ENCODE measurements around the gene MARCHF11. TPM values are rescaled to one million over a fixed set of nuclear protein-coding genes. Genes with fewer than 3 reads are reported as not detected.

MARCHF11 gene
- total RNA-seq, 2 experiments from 2014 or later = not detected

DNA sequence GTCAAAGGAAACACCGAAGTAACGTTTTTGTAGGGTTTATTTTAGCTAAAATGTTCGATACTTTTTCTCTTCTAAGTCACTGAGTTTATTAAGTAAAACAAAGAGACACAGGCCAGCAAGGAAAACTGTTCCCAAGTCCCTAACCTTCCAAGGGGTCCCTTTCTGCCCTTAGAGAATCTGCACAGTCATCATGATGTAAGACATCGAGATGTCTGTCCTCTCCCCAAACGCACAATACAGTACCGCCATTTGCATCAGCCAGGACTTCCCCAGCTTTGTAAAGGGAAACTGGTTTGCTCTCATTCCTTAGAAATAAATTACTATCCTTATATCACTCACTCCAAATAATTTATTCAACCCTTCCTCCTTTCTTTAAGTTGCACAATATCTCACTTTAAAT lies 89.3 kb downstream of the MARCHF11 start:
- Histone ChIP-seq H3K27me3 (ENCODE audit: control insufficient read depth in 1 of 2, insufficient read depth in 2 of 2, low read length in 2 of 2) (no peaks in the 10 kb centered on the region), H3K36me3 (ENCODE audit: insufficient read depth, low read length) (no peaks in the 10 kb centered on the region), H3K27ac (ENCODE audit: low read depth in 1 of 2, low read length in 2 of 2) (no peak overlapping the region), H3K4me1 (ENCODE audit: insufficient read depth, low read length) (no peaks in the 10 kb centered on the region), H3K9me3 (ENCODE audit: control insufficient read depth in 1 of 2, insufficient read depth in 1 of 2, low read length in 2 of 2) (peaks cover 0 to 7% of the 10 kb centered on the region in 2 experiments), H3K4me3 (ENCODE audit: low read length) (no peak overlapping the region)
- TF ChIP-seq, protein P1, sequence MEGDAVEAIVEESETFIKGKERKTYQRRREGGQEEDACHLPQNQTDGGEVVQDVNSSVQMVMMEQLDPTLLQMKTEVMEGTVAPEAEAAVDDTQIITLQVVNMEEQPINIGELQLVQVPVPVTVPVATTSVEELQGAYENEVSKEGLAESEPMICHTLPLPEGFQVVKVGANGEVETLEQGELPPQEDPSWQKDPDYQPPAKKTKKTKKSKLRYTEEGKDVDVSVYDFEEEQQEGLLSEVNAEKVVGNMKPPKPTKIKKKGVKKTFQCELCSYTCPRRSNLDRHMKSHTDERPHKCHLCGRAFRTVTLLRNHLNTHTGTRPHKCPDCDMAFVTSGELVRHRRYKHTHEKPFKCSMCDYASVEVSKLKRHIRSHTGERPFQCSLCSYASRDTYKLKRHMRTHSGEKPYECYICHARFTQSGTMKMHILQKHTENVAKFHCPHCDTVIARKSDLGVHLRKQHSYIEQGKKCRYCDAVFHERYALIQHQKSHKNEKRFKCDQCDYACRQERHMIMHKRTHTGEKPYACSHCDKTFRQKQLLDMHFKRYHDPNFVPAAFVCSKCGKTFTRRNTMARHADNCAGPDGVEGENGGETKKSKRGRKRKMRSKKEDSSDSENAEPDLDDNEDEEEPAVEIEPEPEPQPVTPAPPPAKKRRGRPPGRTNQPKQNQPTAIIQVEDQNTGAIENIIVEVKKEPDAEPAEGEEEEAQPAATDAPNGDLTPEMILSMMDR (IDR thresholded peaks at IDR 0.05) = no peak
- no peaks in the 10 kb centered on the region for H3K36me3 Mint-ChIP-seq (ENCODE audit: low read depth)
- CTCF ChIA-PET = no interaction called here
- ATAC-seq (ENCODE audit: poor library complexity) = no peak
- no peak overlapping the region for H3K4me3 Mint-ChIP-seq
- H3K27me3 Mint-ChIP-seq = no peaks in the 10 kb centered on the region
- H3K4me1 Mint-ChIP-seq (ENCODE audit: low read depth) = no peaks in the 10 kb centered on the region
- no peaks in the 10 kb centered on the region for H3K9me3 Mint-ChIP-seq
- no peak for DNase-seq
- POLR2A ChIA-PET = no interaction called here
- H3K27ac Mint-ChIP-seq = no peak overlapping the region
- intact Hi-C loops (cut with DNase I, micrococcal nuclease) = no loop called here

DNA sequence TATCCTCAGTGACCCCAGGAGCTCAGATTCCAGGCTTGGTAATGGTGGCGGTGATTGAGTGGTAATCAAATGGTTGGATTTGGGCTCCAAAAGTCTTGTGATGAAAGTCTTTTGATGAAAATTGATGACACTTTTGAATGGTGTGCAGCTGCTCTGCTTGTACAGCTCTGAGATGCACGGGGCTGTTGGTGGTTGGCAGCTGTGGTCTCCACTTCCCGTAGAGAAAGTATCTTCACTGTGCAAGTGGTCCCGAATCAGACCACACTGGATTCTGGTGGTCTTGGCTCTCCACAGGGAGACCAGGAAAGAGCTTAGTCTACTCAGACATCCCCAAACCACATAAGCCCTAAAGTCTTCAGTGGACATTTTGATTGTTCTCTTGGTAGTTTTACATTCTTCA lies 96.6 kb downstream of the MARCHF11 start:
- intact Hi-C loops (cut with DNase I, micrococcal nuclease) = no loop called here
- ChIA-PET CTCF (no interaction called here), POLR2A (no interaction called here)
- no peaks in the 10 kb centered on the region for H3K4me1 Mint-ChIP-seq (ENCODE audit: low read depth)
- no peaks in the 10 kb centered on the region for H3K9me3 Mint-ChIP-seq
- no peak overlapping the region for H3K4me3 Mint-ChIP-seq
- DNase-seq = no peak
- Histone ChIP-seq H3K27me3 (ENCODE audit: control insufficient read depth in 1 of 2, insufficient read depth in 2 of 2, low read length in 2 of 2) (no peaks in the 10 kb centered on the region), H3K27ac (ENCODE audit: low read depth in 1 of 2, low read length in 2 of 2) (no peak overlapping the region), H3K36me3 (ENCODE audit: insufficient read depth, low read length) (no peaks in the 10 kb centered on the region), H3K4me3 (ENCODE audit: low read length) (no peak overlapping the region), H3K9me3 (ENCODE audit: control insufficient read depth in 1 of 2, insufficient read depth in 1 of 2, low read length in 2 of 2) (peaks cover 0 to 13% of the 10 kb centered on the region in 2 experiments), H3K4me1 (ENCODE audit: insufficient read depth, low read length) (no peaks in the 10 kb centered on the region)
- no peak overlapping the region for H3K27ac Mint-ChIP-seq
- no peak for ATAC-seq (ENCODE audit: poor library complexity)
- H3K27me3 Mint-ChIP-seq = peaks cover 8% of the 10 kb centered on the region
- H3K36me3 Mint-ChIP-seq (ENCODE audit: low read depth) = no peaks in the 10 kb centered on the region
- TF ChIP-seq, protein P1 (IDR thresholded peaks at IDR 0.05) = no peak

GRCh38 chr5:16082053-16082452 lies 97.5 kb downstream of the MARCHF11 start:
- H3K36me3 Mint-ChIP-seq (ENCODE audit: low read depth) = no peaks in the 10 kb centered on the region
- TF ChIP-seq, protein P1 (IDR thresholded peaks at IDR 0.05) = no peak
- intact Hi-C loops (cut with DNase I, micrococcal nuclease) = no loop called here
- CTCF ChIA-PET = no interaction called here
- no peak overlapping the region for H3K4me3 ChIP-seq (ENCODE audit: low read length)
- POLR2A ChIA-PET = no interaction called here
- H3K36me3 ChIP-seq (ENCODE audit: insufficient read depth, low read length) = no peaks in the 10 kb centered on the region
- H3K27ac ChIP-seq (ENCODE audit: low read depth in 1 of 2, low read length in 2 of 2) = no peak overlapping the region
- ATAC-seq (ENCODE audit: poor library complexity) (no peak), DNase-seq (no peak)
- H3K4me1 ChIP-seq (ENCODE audit: insufficient read depth, low read length) = no peaks in the 10 kb centered on the region
- H3K4me3 Mint-ChIP-seq = no peak overlapping the region
- no peak overlapping the region for H3K27ac Mint-ChIP-seq
- H3K27me3 ChIP-seq (ENCODE audit: control insufficient read depth in 1 of 2, insufficient read depth in 2 of 2, low read length in 2 of 2) = no peaks in the 10 kb centered on the region
- H3K9me3 Mint-ChIP-seq = no peaks in the 10 kb centered on the region
- no peaks in the 10 kb centered on the region for H3K4me1 Mint-ChIP-seq (ENCODE audit: low read depth)
- H3K27me3 Mint-ChIP-seq = peaks cover 8% of the 10 kb centered on the region
- peaks cover 0 to 13% of the 10 kb centered on the region in 2 experiments for H3K9me3 ChIP-seq (ENCODE audit: control insufficient read depth in 1 of 2, insufficient read depth in 1 of 2, low read length in 2 of 2)

All from CD4-positive, alpha-beta T cell (primary cell).